Effector memory CD8-positive, alpha-beta T cell (primary cell): ENCODE results near the gene LDLRAD4.

Experiments used
- ATAC-seq: fragments of 150-1000 bp; cut with Tn5 transposase; replicated peaks from 2 replicates; pipeline ENCODE4 v1.10.0; 2021; ENCODE audit warnings: mild to moderate bottlenecking, moderate library complexity
- DNase-seq, 3 experiments: peaks; one replicate each; pipeline ENCODE4 v3.0.0; 2021
- H3K27ac Mint-ChIP-seq, 2 donors: one replicate each; pipeline ENCODE4 v1.8.0; 2022; ENCODE audit warnings: mild to moderate bottlenecking in 2 of 2, mixed read lengths in 2 of 2, moderate library complexity in 2 of 2
- H3K27me3 Mint-ChIP-seq, 2 donors: one replicate each; pipeline ENCODE4 v1.8.0; 2022; ENCODE audit warnings: mixed read lengths in 2 of 2
- H3K36me3 Mint-ChIP-seq: one replicate; pipeline ENCODE4 v1.8.0; 2022; ENCODE audit warnings: mild to moderate bottlenecking, moderate library complexity, mixed read lengths; ENCODE audit not compliant: insufficient read depth
- H3K4me1 Mint-ChIP-seq, 2 donors: one replicate each; pipeline ENCODE4 v1.8.0; 2022; ENCODE audit warnings: low read depth in 2 of 2, mixed read lengths in 2 of 2
- H3K4me3 Mint-ChIP-seq, 2 donors: one replicate each; pipeline ENCODE4 v1.8.0; 2022; ENCODE audit warnings: mild to moderate bottlenecking in 2 of 2, mixed read lengths in 2 of 2, moderate library complexity in 2 of 2
- H3K9me3 Mint-ChIP-seq, 2 donors: one replicate each; pipeline ENCODE4 v1.8.0; 2022; ENCODE audit warnings: mixed read lengths in 2 of 2

Gene LDLRAD4

GRCh38 chr18:13541621-13542519, 323.3 kb downstream of the LDLRAD4 start:
- no peaks in the 10 kb centered on the region for H3K36me3 Mint-ChIP-seq
- H3K4me1 Mint-ChIP-seq = peaks cover 4 to 9% of the 10 kb centered on the region in 2 donors
- no peaks in the 10 kb centered on the region for H3K9me3 Mint-ChIP-seq
- peak overlapping the region in 1 of 2 donors; percentile 6 for H3K27ac Mint-ChIP-seq
- DNase-seq (no peak), ATAC-seq (no peak)
- H3K4me3 Mint-ChIP-seq = no peak overlapping the region
- no peaks in the 10 kb centered on the region for H3K27me3 Mint-ChIP-seq

GRCh38 chr18:13542520-13542847, 323.9 kb downstream of the LDLRAD4 start:
- ATAC-seq = no peak
- H3K27ac Mint-ChIP-seq = peak overlapping the region in 1 of 2 donors; percentile 6
- peaks cover 4 to 9% of the 10 kb centered on the region in 2 donors for H3K4me1 Mint-ChIP-seq

GRCh38 chr18:13543144-13543543, 324.6 kb downstream of the LDLRAD4 start:
- H3K27me3 Mint-ChIP-seq = no peaks in the 10 kb centered on the region
- H3K4me3 Mint-ChIP-seq = no peak overlapping the region
- H3K4me1 Mint-ChIP-seq = peaks cover 4 to 9% of the 10 kb centered on the region in 2 donors
- H3K9me3 Mint-ChIP-seq = no peaks in the 10 kb centered on the region
- H3K27ac Mint-ChIP-seq = no peak overlapping the region
- DNase-seq (no peak), ATAC-seq (no peak)
- H3K36me3 Mint-ChIP-seq = no peaks in the 10 kb centered on the region

More at GRCh38 chr18:13542520-13542847, 323.9 kb downstream of the LDLRAD4 start:
- no peaks in the 10 kb centered on the region for H3K9me3 Mint-ChIP-seq
- H3K36me3 Mint-ChIP-seq = no peaks in the 10 kb centered on the region
- H3K27me3 Mint-ChIP-seq = no peaks in the 10 kb centered on the region
- DNase-seq = no peak
- no peak overlapping the region for H3K4me3 Mint-ChIP-seq

GRCh38 chr18:13543811-13544732, 325.5 kb downstream of the LDLRAD4 start:
- DNase-seq (no peak), ATAC-seq (no peak)
- Mint-ChIP-seq H3K4me3 (no peak overlapping the region), H3K27me3 (no peaks in the 10 kb centered on the region), H3K36me3 (no peaks in the 10 kb centered on the region), H3K4me1 (peaks cover 4 to 7% of the 10 kb centered on the region in 2 donors), H3K9me3 (no peaks in the 10 kb centered on the region), H3K27ac (no peak overlapping the region)

- no peak for DNase-seq
- H3K9me3 Mint-ChIP-seq = no peaks in the 10 kb centered on the region
- no peaks in the 10 kb centered on the region for H3K36me3 Mint-ChIP-seq
- H3K4me1 Mint-ChIP-seq = peaks cover 4 to 7% of the 10 kb centered on the region in 2 donors
- no peak overlapping the region for H3K27ac Mint-ChIP-seq
- H3K27me3 Mint-ChIP-seq = no peaks in the 10 kb centered on the region
- ATAC-seq = no peak
- no peak overlapping the region for H3K4me3 Mint-ChIP-seq
Observed at GRCh38 chr18:13544953-13545352, 326.4 kb downstream of the LDLRAD4 start.

- Mint-ChIP-seq H3K4me3 (no peak overlapping the region), H3K27me3 (no peaks in the 10 kb centered on the region), H3K9me3 (no peaks in the 10 kb centered on the region), H3K4me1 (peaks cover 1 to 4% of the 10 kb centered on the region in 2 donors), H3K36me3 (no peaks in the 10 kb centered on the region), H3K27ac (no peak overlapping the region)
- no peak for DNase-seq
- no peak for ATAC-seq
Observed at GRCh38 chr18:13545514-13545913, 327.0 kb downstream of the LDLRAD4 start.

- Mint-ChIP-seq H3K27me3 (no peaks in the 10 kb centered on the region), H3K4me1 (peaks cover under 1 to 3% of the 10 kb centered on the region in 2 donors), H3K4me3 (no peak overlapping the region), H3K27ac (no peak overlapping the region), H3K9me3 (no peaks in the 10 kb centered on the region), H3K36me3 (no peaks in the 10 kb centered on the region)
- DNase-seq = no peak
- no peak for ATAC-seq
Observed at GRCh38 chr18:13545955-13546354, 327.4 kb downstream of the LDLRAD4 start.

GRCh38 chr18:13546638-13547037, 328.1 kb downstream of the LDLRAD4 start:
- no peaks in the 10 kb centered on the region for H3K27me3 Mint-ChIP-seq
- H3K4me1 Mint-ChIP-seq = peaks cover 5 to 8% of the 10 kb centered on the region in 2 donors
- DNase-seq = no peak
- no peaks in the 10 kb centered on the region for H3K36me3 Mint-ChIP-seq
- H3K27ac Mint-ChIP-seq = no peak overlapping the region
- H3K4me3 Mint-ChIP-seq = no peak overlapping the region
- no peak for ATAC-seq
- no peaks in the 10 kb centered on the region for H3K9me3 Mint-ChIP-seq

- ATAC-seq (no peak), DNase-seq (no peak)
- no peaks in the 10 kb centered on the region for H3K9me3 Mint-ChIP-seq
- H3K27ac Mint-ChIP-seq = no peak overlapping the region
- H3K4me1 Mint-ChIP-seq = peaks cover 5 to 11% of the 10 kb centered on the region in 2 donors
- H3K27me3 Mint-ChIP-seq = no peaks in the 10 kb centered on the region
- H3K4me3 Mint-ChIP-seq = no peak overlapping the region
- no peaks in the 10 kb centered on the region for H3K36me3 Mint-ChIP-seq
Observed at GRCh38 chr18:13547347-13547746, 328.8 kb downstream of the LDLRAD4 start.

- Mint-ChIP-seq H3K36me3 (no peaks in the 10 kb centered on the region), H3K4me1 (peaks cover 5 to 13% of the 10 kb centered on the region in 2 donors), H3K4me3 (no peak overlapping the region), H3K27ac (no peak overlapping the region), H3K27me3 (no peaks in the 10 kb centered on the region), H3K9me3 (no peaks in the 10 kb centered on the region)
- ATAC-seq (no peak), DNase-seq (no peak)
Observed at GRCh38 chr18:13548106-13548819, 329.7 kb downstream of the LDLRAD4 start.

- DNase-seq (no peak), ATAC-seq (no peak)
- Mint-ChIP-seq H3K27me3 (no peaks in the 10 kb centered on the region), H3K4me1 (peaks cover 5 to 15% of the 10 kb centered on the region in 2 donors), H3K4me3 (no peak overlapping the region), H3K9me3 (no peaks in the 10 kb centered on the region), H3K36me3 (no peaks in the 10 kb centered on the region), H3K27ac (no peak overlapping the region)
Observed at GRCh38 chr18:13548966-13549879, 330.7 kb downstream of the LDLRAD4 start.

- Mint-ChIP-seq H3K27ac (no peak overlapping the region), H3K4me1 (peaks cover 5 to 15% of the 10 kb centered on the region in 2 donors), H3K9me3 (no peaks in the 10 kb centered on the region), H3K27me3 (no peaks in the 10 kb centered on the region), H3K4me3 (no peak overlapping the region), H3K36me3 (no peaks in the 10 kb centered on the region)
- ATAC-seq (no peak), DNase-seq (no peak)
Observed at GRCh38 chr18:13549880-13550232, 331.3 kb downstream of the LDLRAD4 start.
